Activated naive CD4-positive, alpha-beta T cell treated with anti-CD3 and anti-CD28 coated beads, Interleukin-2, amount 10 ng/mL, durations not matched to agents 7 days and 5 days (primary cell): ENCODE results near the gene ANKRD11.

Experiments
- CTCF ChIA-PET: fragments of 350-600 bp; sonication (Branson Sonifier 250); formaldehyde crosslinking; loops from one replicate; lab custom pipeline; 2021; ENCODE audit warnings: antibody characterized with exemption; lab: Charles Lee
- DNase-seq: peaks from one replicate; pipeline ENCODE4 v3.0.0-alpha.2; 2020
- H3K27ac Mint-ChIP-seq: one replicate; pipeline ENCODE4 v1.8.0; 2021; ENCODE audit warnings: mild to moderate bottlenecking, moderate library complexity, mixed read lengths
- H3K27me3 Mint-ChIP-seq: one replicate; pipeline ENCODE4 v1.8.0; 2021; ENCODE audit warnings: mild to moderate bottlenecking, mixed read lengths
- H3K36me3 Mint-ChIP-seq: one replicate; pipeline ENCODE4 v1.8.0; 2021; ENCODE audit warnings: mixed read lengths
- H3K4me1 Mint-ChIP-seq: one replicate; pipeline ENCODE4 v1.8.0; 2021; ENCODE audit warnings: mixed read lengths
- H3K4me3 Mint-ChIP-seq: one replicate; pipeline ENCODE4 v1.8.0; 2021; ENCODE audit warnings: mild to moderate bottlenecking, moderate library complexity, mixed read lengths
- H3K9me3 Mint-ChIP-seq: one replicate; pipeline ENCODE4 v1.8.0; 2021; ENCODE audit warnings: mixed read lengths

ANKRD11 gene

GRCh38 chr16:89374393-89374960, 115.9 kb downstream of the ANKRD11 start:
- H3K36me3 Mint-ChIP-seq = peaks cover 21% of the 10 kb centered on the region
- H3K4me1 Mint-ChIP-seq = peaks cover 35% of the 10 kb centered on the region
- CTCF ChIA-PET = interaction anchor here (1.8 kb wide), 1 partner anchor 12 kb away, joined by 4 read pairs; no protein-coding TSS in a partner anchor
- no peak overlapping the region for H3K4me3 Mint-ChIP-seq
- no peaks in the 10 kb centered on the region for H3K27me3 Mint-ChIP-seq
- DNase-seq = no peak
- no peak overlapping the region for H3K27ac Mint-ChIP-seq
- H3K9me3 Mint-ChIP-seq = peaks cover 2% of the 10 kb centered on the region

DNA sequence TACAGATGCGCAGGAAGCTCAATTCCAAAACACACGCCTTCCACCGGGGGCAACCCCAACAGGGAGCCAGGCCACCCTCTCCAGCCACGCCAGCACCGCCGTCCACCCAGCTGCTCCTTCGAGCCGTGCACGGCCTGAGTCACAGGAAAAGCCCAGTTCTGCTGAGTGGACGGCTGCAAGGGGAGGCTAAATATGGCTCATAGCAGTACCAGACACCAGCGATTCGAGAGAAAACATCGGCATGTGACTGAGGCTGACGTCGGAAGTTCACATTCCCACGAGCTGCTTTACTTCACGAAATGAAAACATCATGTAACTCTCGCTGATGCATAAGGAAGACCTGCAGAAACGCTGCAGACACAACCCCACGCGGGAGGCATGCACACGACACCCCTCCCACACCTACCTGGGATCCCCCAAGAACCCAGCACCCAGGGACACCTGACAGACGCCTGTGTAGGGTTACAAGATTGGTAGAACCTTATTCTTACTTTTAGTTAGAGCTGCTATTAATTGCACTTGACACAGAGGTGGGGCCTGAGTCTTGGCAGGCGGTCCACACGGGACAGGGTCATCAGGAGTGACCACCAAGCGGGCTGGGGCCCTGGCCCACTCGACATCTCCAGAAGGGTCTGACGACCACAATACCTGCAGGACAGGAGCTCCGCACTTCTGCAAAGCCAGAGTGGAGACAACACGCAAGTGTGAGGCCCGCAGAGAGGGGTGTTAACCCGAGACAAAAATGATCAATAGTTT, 116.8 kb downstream of the ANKRD11 start:
- H3K27ac Mint-ChIP-seq = no peak overlapping the region
- peaks cover 38% of the 10 kb centered on the region for H3K4me1 Mint-ChIP-seq
- CTCF ChIA-PET = interaction anchor here (1.0 to 1.8 kb wide), 2 partner anchors 9 to 11 kb away, joined by 3 to 4 read pairs; no protein-coding TSS in a partner anchor
- peaks cover 20% of the 10 kb centered on the region for H3K36me3 Mint-ChIP-seq
- no peak overlapping the region for H3K4me3 Mint-ChIP-seq
- H3K9me3 Mint-ChIP-seq = peaks cover 2% of the 10 kb centered on the region
- no peaks in the 10 kb centered on the region for H3K27me3 Mint-ChIP-seq
- no peak for DNase-seq

- peaks cover 22% of the 10 kb centered on the region for H3K36me3 Mint-ChIP-seq
- peaks cover 41% of the 10 kb centered on the region for H3K4me1 Mint-ChIP-seq
- CTCF ChIA-PET = interaction anchor here (1.0 kb wide), 1 partner anchor 11 kb away, joined by 3 read pairs; no protein-coding TSS in a partner anchor
- H3K9me3 Mint-ChIP-seq = peaks cover 2% of the 10 kb centered on the region
- no peak for DNase-seq
- H3K27ac Mint-ChIP-seq = no peak overlapping the region
- H3K4me3 Mint-ChIP-seq = no peak overlapping the region
- H3K27me3 Mint-ChIP-seq = no peaks in the 10 kb centered on the region
These were observed 118.3 kb downstream of the ANKRD11 start for GRCh38 chr16:89371968-89372634.

DNA sequence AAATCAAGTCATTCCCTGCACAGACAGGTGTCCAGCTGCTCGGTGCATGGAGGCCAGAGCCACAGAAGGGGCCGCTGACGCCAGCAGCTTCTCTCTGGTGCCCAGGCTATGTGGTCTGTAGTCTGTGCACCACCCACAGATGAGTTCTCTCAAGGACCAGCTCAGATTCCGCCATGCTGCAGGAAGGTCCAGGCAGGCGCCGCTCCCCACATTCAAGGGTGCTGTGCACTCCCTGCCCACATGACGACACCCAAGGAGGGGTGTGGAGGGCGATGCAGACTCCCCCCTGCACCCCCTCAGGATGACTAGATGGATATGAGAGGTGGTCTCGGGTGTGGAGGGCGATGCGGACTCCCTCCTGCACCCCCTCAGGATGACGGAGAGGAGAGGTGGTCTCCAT, 119.0 kb downstream of the ANKRD11 start:
- no peak for DNase-seq
- no peak overlapping the region for H3K27ac Mint-ChIP-seq
- no peaks in the 10 kb centered on the region for H3K27me3 Mint-ChIP-seq
- H3K36me3 Mint-ChIP-seq = peaks cover 22% of the 10 kb centered on the region
- peaks cover 45% of the 10 kb centered on the region for H3K4me1 Mint-ChIP-seq
- H3K9me3 Mint-ChIP-seq = peaks cover 2% of the 10 kb centered on the region
- H3K4me3 Mint-ChIP-seq = no peak overlapping the region
- CTCF ChIA-PET = no interaction called here

DNA sequence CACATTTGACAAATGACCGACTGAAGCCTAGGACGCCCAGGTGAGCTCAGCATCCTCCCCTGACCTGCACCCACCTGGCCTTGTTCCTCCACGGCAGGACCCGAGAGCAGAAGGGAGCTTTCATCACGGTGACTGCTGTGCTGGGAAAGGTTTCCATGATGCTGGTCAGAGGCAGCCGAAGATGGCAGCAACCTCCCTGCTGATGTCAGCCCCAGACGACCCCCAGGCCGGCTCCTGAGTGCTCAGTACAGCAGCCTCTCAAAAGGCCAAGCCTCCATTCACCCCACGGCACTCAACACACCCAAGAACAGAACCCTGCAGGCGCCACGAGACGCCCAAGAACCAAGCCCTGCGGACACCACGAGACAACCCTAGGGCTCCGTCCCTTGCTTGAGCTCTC, 119.8 kb downstream of the ANKRD11 start:
- peaks cover 26% of the 10 kb centered on the region for H3K36me3 Mint-ChIP-seq
- CTCF ChIA-PET = no interaction called here
- no peak for DNase-seq
- no peak overlapping the region for H3K4me3 Mint-ChIP-seq
- H3K9me3 Mint-ChIP-seq = no peaks in the 10 kb centered on the region
- no peak overlapping the region for H3K27ac Mint-ChIP-seq
- H3K4me1 Mint-ChIP-seq = peaks cover 52% of the 10 kb centered on the region
- no peaks in the 10 kb centered on the region for H3K27me3 Mint-ChIP-seq

DNA sequence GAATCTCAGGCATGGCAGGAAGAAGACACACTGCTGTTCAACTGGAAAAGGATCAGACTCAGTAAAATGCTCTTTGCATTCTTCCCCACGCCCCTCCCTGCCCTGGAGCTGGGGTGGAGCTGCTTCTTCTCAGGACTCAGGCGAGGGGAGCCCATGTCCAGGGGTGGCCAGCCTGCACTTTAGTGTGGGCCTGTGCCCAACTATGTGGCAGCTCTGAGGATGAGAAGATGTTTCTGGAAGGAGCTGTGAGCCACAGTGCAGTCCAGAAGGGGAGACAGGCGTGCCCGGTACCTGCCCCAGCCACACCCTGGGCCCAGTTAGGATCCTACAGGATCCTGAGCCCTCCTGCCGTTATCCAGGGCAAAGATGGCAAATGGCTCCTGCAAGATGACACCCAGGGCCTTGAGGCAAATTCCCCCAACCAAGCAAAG, 120.3 kb downstream of the ANKRD11 start:
- no peak for DNase-seq
- Mint-ChIP-seq H3K4me3 (no peak overlapping the region), H3K4me1 (peaks cover 58% of the 10 kb centered on the region), H3K27me3 (no peaks in the 10 kb centered on the region), H3K27ac (no peak overlapping the region), H3K9me3 (no peaks in the 10 kb centered on the region), H3K36me3 (peaks cover 26% of the 10 kb centered on the region)
- CTCF ChIA-PET = no interaction called here

- CTCF ChIA-PET = no interaction called here
- no peak for DNase-seq
- Mint-ChIP-seq H3K36me3 (peaks cover 28% of the 10 kb centered on the region), H3K4me3 (no peak overlapping the region), H3K4me1 (peaks cover 65% of the 10 kb centered on the region), H3K9me3 (no peaks in the 10 kb centered on the region), H3K27me3 (no peaks in the 10 kb centered on the region), H3K27ac (no peak overlapping the region)
These were observed 121.0 kb downstream of the ANKRD11 start for GRCh38 chr16:89369266-89369895.

GRCh38 chr16:89368604-89369249, 121.6 kb downstream of the ANKRD11 start:
- Mint-ChIP-seq H3K36me3 (peaks cover 28% of the 10 kb centered on the region), H3K27me3 (no peaks in the 10 kb centered on the region), H3K9me3 (no peaks in the 10 kb centered on the region), H3K4me3 (no peak overlapping the region), H3K4me1 (peaks cover 71% of the 10 kb centered on the region), H3K27ac (no peak overlapping the region)
- DNase-seq = no peak
- CTCF ChIA-PET = interaction anchor here (1.3 kb wide), 1 partner anchor 8 kb away, joined by 4 read pairs; no protein-coding TSS in a partner anchor

GRCh38 chr16:89367538-89367915, 122.8 kb downstream of the ANKRD11 start:
- CTCF ChIA-PET = interaction anchor here (1.3 kb wide), 1 partner anchor 9 kb away, joined by 4 read pairs; no protein-coding TSS in a partner anchor
- no peak overlapping the region for H3K27ac Mint-ChIP-seq

GRCh38 chr16:89366561-89367537, 123.5 kb downstream of the ANKRD11 start:
- CTCF ChIA-PET = no interaction called here
- Mint-ChIP-seq H3K4me1 (peaks cover 81% of the 10 kb centered on the region), H3K27ac (peak overlapping the region; percentile 33), H3K27me3 (no peaks in the 10 kb centered on the region), H3K36me3 (peaks cover 22% of the 10 kb centered on the region), H3K4me3 (no peak overlapping the region), H3K9me3 (no peaks in the 10 kb centered on the region)
- DNase-seq = no peak

More at GRCh38 chr16:89367538-89367915, 122.8 kb downstream of the ANKRD11 start:
- peaks cover 75% of the 10 kb centered on the region for H3K4me1 Mint-ChIP-seq
- no peaks in the 10 kb centered on the region for H3K27me3 Mint-ChIP-seq
- H3K36me3 Mint-ChIP-seq = peaks cover 23% of the 10 kb centered on the region
- no peak overlapping the region for H3K4me3 Mint-ChIP-seq
- no peaks in the 10 kb centered on the region for H3K9me3 Mint-ChIP-seq
- no peak for DNase-seq

GRCh38 chr16:89365996-89366395, 124.4 kb downstream of the ANKRD11 start:
- Mint-ChIP-seq H3K4me3 (no peak overlapping the region), H3K4me1 (peaks cover 88% of the 10 kb centered on the region), H3K27ac (no peak overlapping the region), H3K9me3 (no peaks in the 10 kb centered on the region), H3K27me3 (no peaks in the 10 kb centered on the region), H3K36me3 (peaks cover 19% of the 10 kb centered on the region)
- no peak for DNase-seq
- CTCF ChIA-PET = interaction anchor here (1.1 kb wide), 1 partner anchor 13 kb away, joined by 3 read pairs; no protein-coding TSS in a partner anchor

- Mint-ChIP-seq H3K9me3 (no peaks in the 10 kb centered on the region), H3K27me3 (no peaks in the 10 kb centered on the region), H3K4me1 (peaks cover 89% of the 10 kb centered on the region), H3K4me3 (no peak overlapping the region), H3K36me3 (peaks cover 24% of the 10 kb centered on the region), H3K27ac (no peak overlapping the region)
- CTCF ChIA-PET = interaction anchor here (1.1 kb wide), 1 partner anchor 12 kb away, joined by 3 read pairs; no protein-coding TSS in a partner anchor
- no peak for DNase-seq
These were observed 125.3 kb downstream of the ANKRD11 start for GRCh38 chr16:89365044-89365467.
